GM12872 (cell line): Measurements from ENCODE around the gene ZNF497.

Source experiments
- CTCF ChIP-seq: IDR thresholded peaks from 3 replicates; pipeline ENCODE4 v1.5.1; 2011; ENCODE audit warnings: low read depth, mild to moderate bottlenecking, low read length, moderate library complexity; ENCODE audit not compliant: insufficient read depth

The ZNF497 gene

GRCh38 chr19:58380037-58380661, 17.6 kb upstream of the ZNF497 start:
- TF ChIP-seq CTCF = no peak

GRCh38 chr19:58379246-58379645, 16.7 kb upstream of the ZNF497 start:
- TF ChIP-seq CTCF = no peak

- no peak for TF ChIP-seq CTCF
These were observed 11.6 kb upstream of the ZNF497 start for GRCh38 chr19:58374200-58374599.

- 0 out of 3 replicates have a peak, but pooled peaks have one; percentile 8 for TF ChIP-seq CTCF
These were observed 10.0 kb upstream of the ZNF497 start for GRCh38 chr19:58372311-58373133.

GRCh38 chr19:58368561-58369360, 6.2 kb upstream of the ZNF497 start:
- no peak for TF ChIP-seq CTCF

GRCh38 chr19:58367698-58368454, 5.3 kb upstream of the ZNF497 start:
- no peak for TF ChIP-seq CTCF
